DND-41 (cell line): ENCODE results near the gene MRPL20.

ENCODE experiments used
- ATAC-seq: fragments of 200-7000 bp; cut with Tn5 transposase; 3 replicates; pipeline ENCODE4 v1.9.1; 2021; ENCODE audit warnings: low read depth; ENCODE audit not compliant: insufficient read depth
- DNase-seq: peaks from one replicate; pipeline ENCODE4 v3.0.0-alpha.2; 2020
- H2AFZ ChIP-seq: 2 replicates; pipeline ENCODE4 v1.6.0; 2012; ENCODE audit warnings: low read depth, low read length
- H3K27ac ChIP-seq: 2 replicates; pipeline ENCODE4 v1.5.1; 2012; ENCODE audit warnings: low read length, inconsistent platforms
- H3K27me3 ChIP-seq: fragments of 200-600 bp; sonication (generic); 2 replicates; pipeline ENCODE4 v1.6.0; 2012; ENCODE audit warnings: low read length, mild to moderate bottlenecking, inconsistent platforms; ENCODE audit not compliant: insufficient read depth, poor library complexity
- H3K36me3 ChIP-seq: 2 replicates; pipeline ENCODE4 v1.5.1; 2012; ENCODE audit warnings: low read length, inconsistent platforms; ENCODE audit not compliant: insufficient read depth
- H3K4me1 ChIP-seq: 2 replicates; pipeline ENCODE4 v1.5.1; 2012; ENCODE audit warnings: mild to moderate bottlenecking, low read length; ENCODE audit not compliant: insufficient read depth
- H3K4me2 ChIP-seq: 2 replicates; pipeline ENCODE4 v1.6.0; 2012; ENCODE audit warnings: mild to moderate bottlenecking, moderate library complexity, low read length, inconsistent platforms; ENCODE audit not compliant: insufficient read depth
- H3K4me3 ChIP-seq, 2 experiments: fragments of 200-600 bp in 1 of 2; shearing (Covaris generic) in 1 of 2; 2 replicates each; pipeline ENCODE4 v1.5.1; 2012 to 2016; ENCODE audit warnings: inconsistent platforms in 2 of 2, low read length in 2 of 2, mild to moderate bottlenecking in 2 of 2, low read depth in 1 of 2, moderate library complexity in 1 of 2
- H3K79me2 ChIP-seq: 2 replicates; pipeline ENCODE4 v1.6.0; 2012; ENCODE audit warnings: low read length, inconsistent platforms; ENCODE audit not compliant: insufficient read depth
- H3K9ac ChIP-seq: 2 replicates; pipeline ENCODE4 v1.6.0; 2012; ENCODE audit warnings: low read depth, mild to moderate bottlenecking, inconsistent platforms, low read length, moderate library complexity
- H3K9me3 ChIP-seq: 2 replicates; pipeline ENCODE4 v1.5.1; 2012; ENCODE audit warnings: low read length, moderate library complexity, mild to moderate bottlenecking, inconsistent platforms; ENCODE audit not compliant: insufficient read depth, severe bottlenecking
- H4K20me1 ChIP-seq: 2 replicates; pipeline ENCODE4 v1.6.0; 2012; ENCODE audit warnings: low read length; ENCODE audit not compliant: insufficient read depth
- CTCF ChIP-seq: IDR thresholded peaks from 2 replicates; pipeline ENCODE4 v1.5.1; 2012; ENCODE audit warnings: borderline replicate concordance, low read length, moderate library complexity, mild to moderate bottlenecking; ENCODE audit not compliant: poor library complexity, severe bottlenecking; ENCODE audit errors: extremely low read depth
- EZH2 ChIP-seq: IDR thresholded peaks from 3 replicates; pipeline ENCODE4 v1.6.1; 2012; ENCODE audit warnings: borderline replicate concordance, low read depth, mild to moderate bottlenecking, moderate library complexity, low read length, inconsistent platforms; ENCODE audit not compliant: severe bottlenecking

MRPL20 gene

GRCh38 chr1:1434824-1435105 lies 27.7 kb upstream of the MRPL20 start:
- no peak overlapping the region for H3K9ac ChIP-seq
- no peak overlapping the region for H2AFZ ChIP-seq
- ATAC-seq: no peak
- H3K4me3 ChIP-seq: no peak overlapping the region
- no peaks in the 10 kb centered on the region for H3K36me3 ChIP-seq
- no peaks in the 10 kb centered on the region for H3K27me3 ChIP-seq
- H4K20me1 ChIP-seq: no peaks in the 10 kb centered on the region
- no peak for TF ChIP-seq CTCF
- no peak for TF ChIP-seq EZH2
- H3K9me3 ChIP-seq: no peaks in the 10 kb centered on the region
- H3K79me2 ChIP-seq: no peaks in the 10 kb centered on the region
- DNase-seq: no peak
- H3K27ac ChIP-seq: no peak overlapping the region
- no peaks in the 10 kb centered on the region for H3K4me1 ChIP-seq
- H3K4me2 ChIP-seq: no peak overlapping the region

- Histone ChIP-seq H3K79me2 (no peaks in the 10 kb centered on the region), H2AFZ (no peak overlapping the region), H3K36me3 (no peaks in the 10 kb centered on the region), H3K4me2 (no peak overlapping the region), H3K9me3 (no peaks in the 10 kb centered on the region), H3K27ac (no peak overlapping the region), H3K9ac (no peak overlapping the region), H3K4me1 (no peaks in the 10 kb centered on the region), H4K20me1 (no peaks in the 10 kb centered on the region), H3K27me3 (no peaks in the 10 kb centered on the region), H3K4me3 (no peak overlapping the region)
- TF ChIP-seq CTCF: no peak
- TF ChIP-seq EZH2: no peak
- DNase-seq: no peak
- ATAC-seq: no peak
Measured at GRCh38 chr1:1434131-1434823, 27.2 kb upstream of the MRPL20 start.

- Histone ChIP-seq H3K4me2 (no peak overlapping the region), H3K27ac (no peak overlapping the region), H3K4me3 (no peak overlapping the region), H3K9me3 (no peaks in the 10 kb centered on the region), H3K27me3 (no peaks in the 10 kb centered on the region), H4K20me1 (no peaks in the 10 kb centered on the region), H2AFZ (no peak overlapping the region), H3K9ac (no peak overlapping the region), H3K79me2 (no peaks in the 10 kb centered on the region), H3K4me1 (no peaks in the 10 kb centered on the region), H3K36me3 (no peaks in the 10 kb centered on the region)
- DNase-seq (no peak), ATAC-seq (no peak)
- TF ChIP-seq CTCF (no peak), EZH2 (no peak)
Measured at GRCh38 chr1:1433804-1434130, 26.7 kb upstream of the MRPL20 start.
